ENCODE data around the gene RBSN. TPM values are rescaled to one million over a fixed set of nuclear protein-coding genes. Genes with fewer than 3 reads are reported as not detected.

The RBSN gene
- total and polyA plus RNA-seq, 9 donors = 13.5 to 36.5 (median 31.1) TPM

- WGBS, 3 donors = 90 to 95% (median 95%) methylated on average over 1 of the region's 1 CpG
- H3K36me3 ChIP-seq = no peaks in the 10 kb centered on the region
Measured at GRCh38 chr3:15089201-15089600, 9.7 kb downstream of the RBSN start.

GRCh38 chr3:15086699-15087098 lies 12.2 kb downstream of the RBSN start:
- no peaks in the 10 kb centered on the region for H3K27me3 ChIP-seq
- H3K4me1 ChIP-seq (ENCODE audit: insufficient read depth) = no peaks in the 10 kb centered on the region
- intact Hi-C loops (cut with DNase I) = no loop called here
- H3K27ac ChIP-seq = no peak overlapping the region
- no peak overlapping the region for H3K4me3 ChIP-seq
- H3K36me3 ChIP-seq = no peaks in the 10 kb centered on the region
- no peaks in the 10 kb centered on the region for H3K9me3 ChIP-seq
- DNase-seq = no peak
- WGBS, 3 donors = 77 to 87% (median 79%) methylated on average over 2 of the region's 2 CpGs
- TF ChIP-seq EP300 (IDR thresholded peaks at IDR 0.05) (no peak), CTCF (IDR thresholded peaks at IDR 0.05) (no peak), POLR2A (IDR thresholded peaks at IDR 0.05) (no peak)

More at GRCh38 chr3:15089201-15089600, 9.7 kb downstream of the RBSN start:
- intact Hi-C loops (cut with DNase I) = no loop called here
- DNase-seq = no peak
- TF ChIP-seq POLR2A (IDR thresholded peaks at IDR 0.05) = no peak
- no peak for TF ChIP-seq CTCF (IDR thresholded peaks at IDR 0.05)
- TF ChIP-seq EP300 (IDR thresholded peaks at IDR 0.05) = no peak
- H3K9me3 ChIP-seq = no peaks in the 10 kb centered on the region
- H3K4me3 ChIP-seq = no peak overlapping the region
- H3K27me3 ChIP-seq = no peaks in the 10 kb centered on the region
- H3K4me1 ChIP-seq (ENCODE audit: insufficient read depth) = no peaks in the 10 kb centered on the region
- H3K27ac ChIP-seq = no peak overlapping the region

- Histone ChIP-seq H3K27ac (no peak overlapping the region), H3K4me1 (ENCODE audit: insufficient read depth) (no peaks in the 10 kb centered on the region), H3K36me3 (no peaks in the 10 kb centered on the region), H3K4me3 (no peak overlapping the region), H3K9me3 (no peaks in the 10 kb centered on the region), H3K27me3 (no peaks in the 10 kb centered on the region)
- WGBS, 3 donors = 96 to 98% (median 97%) methylated on average over 2 of the region's 2 CpGs
- TF ChIP-seq POLR2A (IDR thresholded peaks at IDR 0.05) = no peak
- no peak for TF ChIP-seq EP300 (IDR thresholded peaks at IDR 0.05)
- no peak for TF ChIP-seq CTCF (IDR thresholded peaks at IDR 0.05)
- intact Hi-C loops (cut with DNase I) = no loop called here
- DNase-seq = no peak
Measured at GRCh38 chr3:15086263-15086662, 12.7 kb downstream of the RBSN start.

GRCh38 chr3:15083252-15083651 lies 15.7 kb downstream of the RBSN start:
- WGBS, 3 donors = 91 to 96% (median 94%) methylated on average over 1 of the region's 1 CpG
- Histone ChIP-seq H3K9me3 (no peaks in the 10 kb centered on the region), H3K4me1 (ENCODE audit: insufficient read depth) (no peaks in the 10 kb centered on the region), H3K27ac (no peak overlapping the region), H3K36me3 (no peaks in the 10 kb centered on the region), H3K4me3 (no peak overlapping the region), H3K27me3 (no peaks in the 10 kb centered on the region)
- intact Hi-C loops (cut with DNase I) = no loop called here
- no peak for TF ChIP-seq CTCF (IDR thresholded peaks at IDR 0.05)
- no peak for TF ChIP-seq POLR2A (IDR thresholded peaks at IDR 0.05)
- TF ChIP-seq EP300 (IDR thresholded peaks at IDR 0.05) = no peak
- no peak for DNase-seq

All from ovary (tissue), 9 donors.